ENCODE results near the gene AP3B1.

DNA sequence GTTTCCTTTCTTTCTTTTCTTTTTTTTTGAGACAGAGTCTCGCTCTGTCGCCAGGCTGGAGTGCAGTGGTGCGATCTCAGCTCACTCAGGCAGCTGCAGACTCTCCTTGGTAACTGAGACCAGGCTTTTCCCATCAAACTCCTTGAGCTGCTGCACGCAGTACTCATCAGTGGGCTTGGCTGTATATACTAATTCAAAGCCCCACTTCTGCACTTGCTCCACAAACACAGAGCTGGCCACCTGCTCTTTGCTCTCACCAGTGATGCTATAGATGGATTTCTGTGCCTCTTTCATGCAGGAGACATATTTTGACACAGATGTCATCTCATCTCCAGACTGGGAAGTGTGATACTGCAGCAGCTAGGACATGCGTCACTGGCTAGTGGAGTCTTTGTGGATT is 252.7 kb downstream of the AP3B1 start:
- TF ChIP-seq CTCF (conservative IDR thresholded peaks at IDR 0.05; ENCODE audit: low read length) (no peak), EZH2phosphoT487 (IDR thresholded peaks at IDR 0.05; ENCODE audit: borderline replicate concordance, low read depth, low read length) (no peak)

Measured in OCI-LY7 (cell line).